HepG2 (cell line): ENCODE measurements around the gene PRSS53. TPM values are rescaled to one million over a fixed set of nuclear protein-coding genes. Genes with fewer than 3 reads are reported as not detected.

Experiments used
- ARNT2 ChIP-seq: sonication (generic); formaldehyde crosslinking; IDR thresholded peaks from 2 replicates; pipeline ENCODE4 v1.8.0; 2022; ENCODE audit warnings: mild to moderate bottlenecking, low read depth, missing genetic modification reagents, moderate library complexity
- ARNTL ChIP-seq: sonication (generic); formaldehyde crosslinking; IDR thresholded peaks from 2 replicates; pipeline ENCODE4 v1.4.0; 2020; ENCODE audit warnings: mild to moderate bottlenecking, missing genetic modification reagents
- EZH2 ChIP-seq: conservative IDR thresholded peaks from 2 replicates; pipeline ENCODE4 v1.6.1; 2012; ENCODE audit warnings: mild to moderate bottlenecking, low read depth, low read length, moderate library complexity
- HDAC1 ChIP-seq: sonication (generic); formaldehyde crosslinking; IDR thresholded peaks from 2 replicates; pipeline ENCODE4 v1.5.1; 2020; ENCODE audit warnings: mild to moderate bottlenecking, missing genetic modification reagents
- JUN ChIP-seq: sonication (generic); formaldehyde crosslinking; IDR thresholded peaks from 2 replicates; pipeline ENCODE4 v1.4.0; 2020; ENCODE audit warnings: mild to moderate bottlenecking, missing genetic modification reagents
- MYPOP ChIP-seq: sonication (generic); formaldehyde crosslinking; IDR thresholded peaks from 2 replicates; pipeline ENCODE4 v1.8.1; 2023; ENCODE audit warnings: mild to moderate bottlenecking, moderate library complexity, missing genetic modification reagents
- NCOA1 ChIP-seq: sonication (generic); formaldehyde crosslinking; IDR thresholded peaks from 2 replicates; pipeline ENCODE4 v1.9.0; 2021; ENCODE audit warnings: missing genetic modification reagents
- SAP130 ChIP-seq: IDR thresholded peaks from 2 replicates; pipeline ENCODE4 v1.6.1; 2016; ENCODE audit warnings: low read depth
- SP1 ChIP-seq, 2 experiments: fragments of 450-650 bp in 1 of 2; sonication (generic) in 1 of 2; formaldehyde crosslinking in 1 of 2; IDR thresholded peaks; 2 replicates each; pipeline versions ENCODE4 v1.4.0 to v1.6.1; 2016 to 2020; ENCODE audit warnings: missing genetic modification reagents in 1 of 2
- SPEN ChIP-seq: sonication (generic); formaldehyde crosslinking; IDR thresholded peaks from 2 replicates; pipeline ENCODE4 v1.5.1; 2020; ENCODE audit warnings: low read depth, mild to moderate bottlenecking, missing genetic modification reagents
- SRSF9 ChIP-seq: fragments of 200-400 bp; formaldehyde crosslinking; IDR thresholded peaks from 2 replicates; pipeline ENCODE4 v1.6.1; 2018; ENCODE audit warnings: borderline replicate concordance, mild to moderate bottlenecking, low read depth, low read length; ENCODE audit not compliant: insufficient read depth, poor library complexity, severe bottlenecking
- TGIF2 ChIP-seq: IDR thresholded peaks from 2 replicates; pipeline ENCODE4 v1.6.1; 2016; ENCODE audit warnings: control low read depth, missing compliant biosample characterization
- THAP7 ChIP-seq: sonication (generic); formaldehyde crosslinking; IDR thresholded peaks from 2 replicates; pipeline ENCODE4 v1.8.1; 2023; ENCODE audit warnings: mild to moderate bottlenecking, missing genetic modification reagents
- ZBTB2 ChIP-seq: sonication (generic); formaldehyde crosslinking; IDR thresholded peaks from 2 replicates; pipeline ENCODE4 v1.8.0; 2022; ENCODE audit warnings: low read depth, missing genetic modification reagents
- ZFX ChIP-seq: sonication (generic); formaldehyde crosslinking; IDR thresholded peaks from 2 replicates; pipeline ENCODE4 v1.4.0; 2020; ENCODE audit warnings: mild to moderate bottlenecking, low read depth, missing genetic modification reagents, moderate library complexity
- ZFY ChIP-seq: sonication (generic); formaldehyde crosslinking; IDR thresholded peaks from 2 replicates; pipeline ENCODE4 v1.4.0; 2020; ENCODE audit warnings: missing genetic modification reagents
- ZNF282 ChIP-seq: fragments of 450-650 bp; IDR thresholded peaks from 2 replicates; pipeline ENCODE4 v1.6.1; 2018; ENCODE audit not compliant: partially characterized antibody
- ZNF33B ChIP-seq: sonication (generic); formaldehyde crosslinking; IDR thresholded peaks from 2 replicates; pipeline ENCODE4 v1.5.1; 2020; ENCODE audit warnings: mild to moderate bottlenecking, missing genetic modification reagents
- ZNF446 ChIP-seq: sonication (generic); formaldehyde crosslinking; IDR thresholded peaks from 2 replicates; pipeline ENCODE4 v1.5.0; 2020; ENCODE audit warnings: mild to moderate bottlenecking, missing genetic modification reagents
- ZNF768 ChIP-seq: sonication (generic); formaldehyde crosslinking; IDR thresholded peaks from 2 replicates; pipeline ENCODE4 v1.4.0; 2020; ENCODE audit warnings: missing genetic modification reagents
- ZNF776 ChIP-seq: sonication (generic); formaldehyde crosslinking; IDR thresholded peaks from 2 replicates; pipeline ENCODE4 v1.4.0; 2020; ENCODE audit warnings: mild to moderate bottlenecking, missing genetic modification reagents
- ZSCAN29 ChIP-seq: sonication (generic); formaldehyde crosslinking; conservative IDR thresholded peaks from 2 replicates; pipeline ENCODE4 v1.4.0; 2020; ENCODE audit warnings: mild to moderate bottlenecking, missing genetic modification reagents
- polyA plus RNA-seq, 8 experiments: library from polyadenylated mRNA; depleted of rRNA in 3 of 8; stranded (reverse) in 7 of 8; unstranded in 1 of 8; fragments of >200 nt; fragmentation: Illumina TruSeq in 4 of 8; extraction: Trizol in 4 of 8; gene quantifications; 2 replicates each; pipeline versions ENCODE4 v1.2.1 to v1.2.3, GENCODE V29; 2011 to 2016; ENCODE audit warnings: low read depth in 4 of 8, missing spikeins in 1 of 8, mixed read lengths in 1 of 8; ENCODE audit not compliant: insufficient read depth in 1 of 8
- total RNA-seq, 5 experiments: library from RNA; depleted of rRNA; stranded (reverse); fragments of >200 nt; fragmentation: Illumina TruSeq; extraction: Trizol; gene quantifications; 2 replicates each; pipeline ENCODE4 v1.2.3, GENCODE V29; 2016; ENCODE audit warnings: low read depth in 1 of 5

The PRSS53 gene
- total and polyA plus RNA-seq, 2 of the 13 experiments (the other 11 are each of a cell fraction or from before 2014, with no cell fraction given): 2.2 to 7.4 TPM

- TF ChIP-seq MYPOP (CRISPR knock-in tag) (no peak), ZFY (peak; percentile 45; the same call in 1 of the 2 replicates), ZNF33B (no peak), JUN (CRISPR knock-in tag) (no peak), NCOA1 (CRISPR knock-in tag) (no peak), HDAC1 (CRISPR knock-in tag) (no peak), SP1 (IDR thresholded peaks at IDR 0.05) (0 out of 2 replicates have a peak, but pooled peaks have one; percentile 56), SP1 (CRISPR knock-in tag; IDR thresholded peaks at IDR 0.05) (no peak), ZSCAN29 (CRISPR knock-in tag) (peak; percentile 99), ZNF446 (CRISPR knock-in tag) (no peak), ZNF768 (CRISPR knock-in tag) (0 out of 2 replicates have a peak, but pooled peaks have one; percentile 11), TGIF2 (CRISPR knock-in tag) (no peak), ZFX (CRISPR knock-in tag) (peak; percentile 50; the same call in 1 of the 2 replicates), SPEN (CRISPR knock-in tag) (no peak), ARNT2 (CRISPR knock-in tag) (no peak), THAP7 (no peak), ZNF776 (CRISPR knock-in tag) (no peak), ZNF282 (peak; percentile 92), SRSF9 (no peak), SAP130 (CRISPR knock-in tag) (peak; percentile 42; the same call in 1 of the 2 replicates), ARNTL (CRISPR knock-in tag) (no peak), EZH2 (no peak), ZBTB2 (CRISPR knock-in tag) (no peak)
These were observed 47.0 kb upstream of the PRSS53 start, which contains the start of gene PRSS8 (continued) for GRCh38 chr16:31135535-31136286.
